Body of pancreas (tissue), 4 donors: Measurements from ENCODE around the gene SPTBN1.

ENCODE experiments used
- POLR2A ChIP-seq, 3 donors: fragments of 450-650 bp; IDR thresholded peaks; one replicate each; pipeline ENCODE4 v1.6.1; 2016; ENCODE audit warnings: antibody characterized with exemption in 3 of 3, mild to moderate bottlenecking in 2 of 3
- TF ChIP-seq, protein P1 (sequence below), 7 experiments: fragments of 450-650 bp in 4 of 7; fragments of 200-600 bp in 3 of 7; sonication (generic) in 3 of 7; IDR thresholded peaks; one replicate each; pipeline ENCODE4 v1.5.1; 2016 to 2019; ENCODE audit warnings: antibody characterized with exemption in 7 of 7

GRCh38 chr2:54701029-54701428 lies 244.9 kb downstream of the SPTBN1 start:
- TF ChIP-seq, protein P1, sequence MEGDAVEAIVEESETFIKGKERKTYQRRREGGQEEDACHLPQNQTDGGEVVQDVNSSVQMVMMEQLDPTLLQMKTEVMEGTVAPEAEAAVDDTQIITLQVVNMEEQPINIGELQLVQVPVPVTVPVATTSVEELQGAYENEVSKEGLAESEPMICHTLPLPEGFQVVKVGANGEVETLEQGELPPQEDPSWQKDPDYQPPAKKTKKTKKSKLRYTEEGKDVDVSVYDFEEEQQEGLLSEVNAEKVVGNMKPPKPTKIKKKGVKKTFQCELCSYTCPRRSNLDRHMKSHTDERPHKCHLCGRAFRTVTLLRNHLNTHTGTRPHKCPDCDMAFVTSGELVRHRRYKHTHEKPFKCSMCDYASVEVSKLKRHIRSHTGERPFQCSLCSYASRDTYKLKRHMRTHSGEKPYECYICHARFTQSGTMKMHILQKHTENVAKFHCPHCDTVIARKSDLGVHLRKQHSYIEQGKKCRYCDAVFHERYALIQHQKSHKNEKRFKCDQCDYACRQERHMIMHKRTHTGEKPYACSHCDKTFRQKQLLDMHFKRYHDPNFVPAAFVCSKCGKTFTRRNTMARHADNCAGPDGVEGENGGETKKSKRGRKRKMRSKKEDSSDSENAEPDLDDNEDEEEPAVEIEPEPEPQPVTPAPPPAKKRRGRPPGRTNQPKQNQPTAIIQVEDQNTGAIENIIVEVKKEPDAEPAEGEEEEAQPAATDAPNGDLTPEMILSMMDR (IDR thresholded peaks at IDR 0.05) = no peak
- TF ChIP-seq POLR2A (IDR thresholded peaks at IDR 0.05) = no peak
